ENCODE measurements around the gene HTT. TPM values are rescaled to one million over a fixed set of nuclear protein-coding genes. Genes with fewer than 3 reads are reported as not detected.
A peak's percentile ranks its signal among the peaks of the same experiment; 100 is the strongest.

Gene HTT
- total and polyA plus RNA-seq, 10 donors, result 10.0 to 124 (median 84.4) TPM

DNA sequence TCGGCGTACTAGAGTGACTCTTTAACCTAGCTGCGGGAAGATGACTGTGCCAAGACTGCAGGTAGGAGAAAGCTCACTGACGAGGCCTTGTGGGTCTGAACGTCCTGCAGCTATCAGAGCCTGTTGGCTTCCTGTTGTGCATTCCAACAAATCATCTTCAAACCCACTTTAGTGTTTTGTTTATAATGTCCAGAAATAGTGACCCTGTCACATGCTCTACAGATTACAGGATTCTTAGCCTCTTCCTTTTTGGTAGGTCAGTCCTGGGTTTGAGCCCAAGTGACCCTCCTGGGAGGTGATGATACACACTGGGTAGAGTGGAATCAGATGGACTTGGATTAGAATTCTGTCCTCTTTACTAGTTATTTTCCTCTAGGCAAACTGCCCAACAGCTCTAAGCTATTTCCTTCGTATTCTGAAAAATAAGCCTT lies 33.2 kb downstream of the HTT start:
- no peaks in the 10 kb centered on the region for H3K27me3 ChIP-seq (replicated peaks in 1 of 7)

DNA sequence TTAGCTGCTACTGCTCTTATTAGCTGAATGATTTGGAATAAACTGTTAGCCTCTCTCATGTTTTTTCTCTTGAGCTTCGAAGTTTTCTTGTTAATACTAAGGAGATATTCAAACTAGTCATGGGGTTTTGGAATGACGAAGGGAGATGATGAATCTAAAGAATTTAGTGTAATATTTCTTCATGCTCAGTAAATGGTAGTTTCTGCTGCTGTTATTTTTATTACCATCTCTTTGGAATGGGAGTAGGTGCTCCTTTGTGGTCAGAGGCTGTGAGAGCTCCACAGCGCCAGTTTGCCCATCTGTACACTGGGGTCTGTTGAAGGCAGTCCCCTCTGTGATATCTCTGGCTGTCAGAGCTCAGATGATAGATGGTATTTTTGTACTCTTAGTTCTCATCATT lies 33.7 kb downstream of the HTT start:
- no peak for TF ChIP-seq POLR2AphosphoS5 (IDR thresholded peaks at IDR 0.05)
- TF ChIP-seq POLR2A (IDR thresholded peaks at IDR 0.05), result no peak
- TF ChIP-seq, protein P1, sequence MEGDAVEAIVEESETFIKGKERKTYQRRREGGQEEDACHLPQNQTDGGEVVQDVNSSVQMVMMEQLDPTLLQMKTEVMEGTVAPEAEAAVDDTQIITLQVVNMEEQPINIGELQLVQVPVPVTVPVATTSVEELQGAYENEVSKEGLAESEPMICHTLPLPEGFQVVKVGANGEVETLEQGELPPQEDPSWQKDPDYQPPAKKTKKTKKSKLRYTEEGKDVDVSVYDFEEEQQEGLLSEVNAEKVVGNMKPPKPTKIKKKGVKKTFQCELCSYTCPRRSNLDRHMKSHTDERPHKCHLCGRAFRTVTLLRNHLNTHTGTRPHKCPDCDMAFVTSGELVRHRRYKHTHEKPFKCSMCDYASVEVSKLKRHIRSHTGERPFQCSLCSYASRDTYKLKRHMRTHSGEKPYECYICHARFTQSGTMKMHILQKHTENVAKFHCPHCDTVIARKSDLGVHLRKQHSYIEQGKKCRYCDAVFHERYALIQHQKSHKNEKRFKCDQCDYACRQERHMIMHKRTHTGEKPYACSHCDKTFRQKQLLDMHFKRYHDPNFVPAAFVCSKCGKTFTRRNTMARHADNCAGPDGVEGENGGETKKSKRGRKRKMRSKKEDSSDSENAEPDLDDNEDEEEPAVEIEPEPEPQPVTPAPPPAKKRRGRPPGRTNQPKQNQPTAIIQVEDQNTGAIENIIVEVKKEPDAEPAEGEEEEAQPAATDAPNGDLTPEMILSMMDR (IDR thresholded peaks at IDR 0.05 in 8 of 11, conservative IDR thresholded peaks at IDR 0.05 in 3 of 11), result no peak
- WGBS, 5 donors, result 90 to 97% (median 92%) methylated on average over 3 of the region's 3 CpGs
- peaks cover 4 to 47% (median 14%) of the 10 kb centered on the region in 6 donors for H3K4me1 ChIP-seq
- H3K27ac ChIP-seq, result peak overlapping the region in 3 of 8 donors; percentile 12 to 42 (median 22)
- intact Hi-C loops (cut with DNase I; ENCODE audit: low total_unique reads), result loop anchor here (10.0 kb wide), 1 partner anchor 337 kb away; the partner anchor contains the start of gene HGFAC
- no peaks in the 10 kb centered on the region for H3K9me3 ChIP-seq
- peaks cover 0 to 94% (median 58%) of the 10 kb centered on the region in 6 donors for H3K36me3 ChIP-seq
- DNase-seq, result no peak
- no peak overlapping the region for H3K4me3 ChIP-seq
- no peaks in the 10 kb centered on the region for H3K27me3 ChIP-seq (replicated peaks in 1 of 7)

More for the DNA sequence above, 33.2 kb downstream of the HTT start:
- H3K4me3 ChIP-seq, result no peak overlapping the region
- peaks cover 0 to 94% (median 57%) of the 10 kb centered on the region in 6 donors for H3K36me3 ChIP-seq
- intact Hi-C loops (cut with DNase I; ENCODE audit: low total_unique reads), result loop anchor here (10.0 kb wide), 1 partner anchor 337 kb away; the partner anchor contains the start of gene HGFAC
- TF ChIP-seq POLR2AphosphoS5 (IDR thresholded peaks at IDR 0.05) (no peak), POLR2A (IDR thresholded peaks at IDR 0.05) (no peak)
- TF ChIP-seq, protein P1 (IDR thresholded peaks at IDR 0.05 in 8 of 11, conservative IDR thresholded peaks at IDR 0.05 in 3 of 11), result no peak
- peak overlapping the region in 3 of 8 donors; percentile 12 to 42 (median 22) for H3K27ac ChIP-seq
- WGBS, 5 donors, result 71 to 91% (median 76%) methylated on average over 6 of the region's 6 CpGs
- DNase-seq, result no peak
- peaks cover 4 to 46% (median 14%) of the 10 kb centered on the region in 6 donors for H3K4me1 ChIP-seq
- H3K9me3 ChIP-seq, result no peaks in the 10 kb centered on the region

DNA sequence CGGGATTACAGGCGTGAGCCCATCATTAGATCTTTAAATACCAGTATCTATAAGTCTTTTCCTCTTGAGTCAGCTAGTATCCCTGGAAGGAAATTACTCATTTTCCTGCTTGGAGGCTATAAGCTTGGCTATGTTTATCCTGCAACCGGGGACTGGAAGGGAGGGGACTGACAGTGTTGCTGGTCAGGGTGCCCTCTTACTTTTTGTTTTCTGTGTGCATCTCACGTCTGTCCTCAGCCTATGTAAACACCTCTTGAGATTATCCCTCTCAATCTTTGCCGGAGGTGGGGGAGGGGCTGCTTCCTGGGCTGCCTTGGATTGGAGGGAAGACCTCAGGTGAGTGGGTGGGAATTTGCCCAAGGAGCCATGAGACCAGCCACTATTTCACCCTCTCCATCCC lies 37.0 kb downstream of the HTT start:
- peaks cover under 1 to 39% (median 10%) of the 10 kb centered on the region in 6 donors for H3K4me1 ChIP-seq
- intact Hi-C loops (cut with DNase I; ENCODE audit: low total_unique reads), result no loop called here
- no peak for DNase-seq
- 66 to 84% (median 75%) methylated on average over 5 of the region's 5 CpGs for whole genome bisulfite sequencing, 5 donors
- H3K27ac ChIP-seq, result peak overlapping the region in 6 of 8 donors; percentile 10 to 69 (median 44)
- H3K4me3 ChIP-seq, result no peak overlapping the region
- TF ChIP-seq POLR2A (IDR thresholded peaks at IDR 0.05), result no peak
- TF ChIP-seq, protein P1 (IDR thresholded peaks at IDR 0.05 in 8 of 11, conservative IDR thresholded peaks at IDR 0.05 in 3 of 11), result no peak
- TF ChIP-seq POLR2AphosphoS5 (IDR thresholded peaks at IDR 0.05), result no peak
- no peaks in the 10 kb centered on the region for H3K27me3 ChIP-seq (replicated peaks in 1 of 7)
- H3K9me3 ChIP-seq, result no peaks in the 10 kb centered on the region
- peaks cover 4 to 96% (median 66%) of the 10 kb centered on the region in 6 donors for H3K36me3 ChIP-seq

DNA sequence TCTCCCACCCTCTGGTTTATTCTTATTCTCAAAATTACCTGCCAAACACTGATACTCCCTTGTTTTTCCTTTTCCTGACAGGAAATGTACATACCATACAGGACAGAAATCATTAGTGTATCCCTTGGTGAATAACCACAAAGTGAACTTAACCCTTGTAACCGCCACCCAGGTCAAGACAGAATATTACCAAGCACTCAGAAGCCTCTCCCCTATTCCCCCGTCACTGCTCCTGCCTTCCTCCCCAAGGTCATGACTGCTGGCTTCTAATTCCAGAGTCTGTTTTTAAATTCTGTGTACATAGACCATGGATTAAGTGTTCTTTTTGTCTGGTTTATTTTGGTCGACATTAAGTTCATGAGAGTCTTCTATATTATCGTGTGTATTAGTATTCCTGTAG lies 37.7 kb downstream of the HTT start:
- H3K9me3 ChIP-seq, result no peaks in the 10 kb centered on the region
- DNase-seq, result no peak
- WGBS, 5 donors, result 77 to 91% (median 86%) methylated on average over 4 of the region's 4 CpGs
- H3K4me1 ChIP-seq, result peaks cover 0 to 31% (median 3%) of the 10 kb centered on the region in 6 donors
- TF ChIP-seq, protein P1 (IDR thresholded peaks at IDR 0.05 in 8 of 11, conservative IDR thresholded peaks at IDR 0.05 in 3 of 11), result no peak
- TF ChIP-seq POLR2AphosphoS5 (IDR thresholded peaks at IDR 0.05) (no peak), POLR2A (IDR thresholded peaks at IDR 0.05) (no peak)
- peaks cover 4 to 100% (median 69%) of the 10 kb centered on the region in 6 donors for H3K36me3 ChIP-seq
- intact Hi-C loops (cut with DNase I; ENCODE audit: low total_unique reads), result no loop called here
- no peak overlapping the region for H3K4me3 ChIP-seq
- H3K27me3 ChIP-seq (replicated peaks in 1 of 7), result no peaks in the 10 kb centered on the region
- H3K27ac ChIP-seq, result peak overlapping the region in 5 of 8 donors; percentile 10 to 69 (median 46)

Data from spleen (tissue), 11 donors.